Left cardiac atrium (tissue), 4 donors: ENCODE measurements around the gene EXOC6B. TPM values are rescaled to one million over a fixed set of nuclear protein-coding genes. Genes with fewer than 3 reads are reported as not detected.

ENCODE experiments used
- ATAC-seq, 2 donors: fragments of 200-7000 bp; cut with Tn5 transposase; one replicate each; pipeline ENCODE4 v1.9.1; 2020; ENCODE audit warnings: mild to moderate bottlenecking in 2 of 2, moderate library complexity in 2 of 2
- DNase-seq: peaks from one replicate; pipeline ENCODE4 v3.0.0-alpha.2; 2020
- intact Hi-C, 2 donors: fragments of 100-400 bp; cut with DNase I; formaldehyde crosslinking; loops; one replicate each; pipeline versions ENCODE4 v1.14.1 to v1.15.1; 2022 to 2023
- total RNA-seq, 2 donors: library from RNA; stranded (reverse); fragmentation: NEBNext Ultra II Directional; extraction: Animal tissue kit (Norgen Biotek cat#: 25700); gene quantifications; one replicate each; pipeline ENCODE4 v1.2.1, GENCODE V29; 2021
- donor health status: DM: no; HTN: yes; CAD: no.
- donor health status: DM: no; HTN: yes; CAD: no; lungs with severe emphysema.
- donor health status: DM: yes; HTN: yes; CAD: no.
- donor health status: Dilated cardiomyopathy.

The EXOC6B gene
- total RNA-seq, 2 donors from 2014 or later = 93.7 to 113 TPM

DNA sequence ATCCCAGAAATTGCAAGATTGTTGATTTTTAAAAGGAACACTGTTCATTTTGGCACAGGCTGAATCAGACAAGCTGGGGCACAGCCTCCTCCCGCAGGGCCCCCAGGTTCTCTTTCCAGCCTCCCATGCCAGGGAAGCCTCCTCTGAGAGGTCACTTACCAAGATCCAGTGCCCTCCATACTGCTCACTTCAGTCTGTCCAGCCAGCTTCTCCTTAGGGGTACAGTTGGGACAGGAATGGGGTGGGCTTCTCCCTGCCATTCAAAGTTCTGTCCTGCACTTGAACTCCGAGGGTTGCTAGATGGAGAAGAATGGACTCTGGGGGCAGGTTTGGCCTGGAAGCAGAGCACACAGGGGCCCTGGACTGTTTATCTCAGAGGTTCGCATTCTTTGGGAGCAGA, 670.7 kb downstream of the EXOC6B start:
- intact Hi-C loops = loop anchor here in 1 of 2 donors (10.0 kb wide), 1 partner anchor 420 kb away; no protein-coding TSS in a partner anchor
- ATAC-seq (no peak), DNase-seq (no peak)

DNA sequence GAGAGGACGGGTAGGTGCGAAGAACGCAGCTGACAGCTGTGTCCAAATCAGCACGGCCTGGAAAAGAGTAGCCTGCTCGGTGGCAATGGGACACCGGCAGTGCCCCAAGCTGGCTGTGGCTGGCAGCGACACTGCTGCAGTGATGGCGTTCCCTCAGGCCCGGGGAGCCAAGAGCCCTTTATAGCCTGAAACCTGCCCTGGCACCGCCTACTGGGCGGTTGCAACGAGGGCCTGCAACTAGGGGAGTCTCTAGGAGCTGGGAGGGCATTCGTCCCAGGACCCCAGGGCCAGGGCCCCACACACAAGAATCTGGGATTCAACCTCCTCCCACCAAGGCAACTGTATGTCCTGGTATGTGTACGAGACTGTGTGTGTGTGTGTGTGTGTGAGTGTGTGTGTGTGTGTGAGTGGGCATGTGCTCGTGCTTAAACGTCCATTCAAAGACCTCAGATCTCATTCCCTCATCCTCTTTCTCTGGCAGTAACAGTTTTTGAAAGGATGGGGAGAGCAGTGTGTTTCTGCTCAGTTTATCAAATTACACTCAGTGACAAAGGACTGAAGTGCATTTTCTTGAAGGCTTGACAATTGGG, 671.4 kb downstream of the EXOC6B start:
- no peak for ATAC-seq
- intact Hi-C loops = loop anchor here in 1 of 2 donors (5.0 to 10.0 kb wide), 2 partner anchors 420 to 547 kb away; no protein-coding TSS in a partner anchor

DNA sequence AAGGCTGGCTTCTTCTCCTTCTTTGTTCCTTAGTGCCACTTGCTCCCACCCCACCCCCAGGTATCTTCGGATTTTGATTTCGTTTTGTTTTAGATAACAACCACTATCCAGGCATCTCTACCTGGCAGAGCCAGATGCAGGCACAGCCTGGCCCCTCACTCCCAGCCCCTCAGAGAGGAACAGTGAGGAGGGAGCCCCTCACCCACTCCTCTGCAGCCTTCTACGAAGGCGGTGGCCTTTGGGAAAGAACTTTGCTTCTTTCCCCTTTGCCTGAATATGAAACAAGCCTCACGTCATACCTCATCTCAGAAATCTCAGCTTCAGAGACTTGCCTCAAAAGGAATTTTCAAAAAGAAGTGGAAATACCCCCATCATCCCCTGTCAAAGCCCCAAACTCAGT, 671.9 kb downstream of the EXOC6B start:
- no peak for DNase-seq
- intact Hi-C loops = loop anchor here in 1 of 2 donors (5.0 to 10.0 kb wide), 2 partner anchors 421 to 547 kb away; no protein-coding TSS in a partner anchor
- no peak for ATAC-seq

More for the DNA sequence above, 671.4 kb downstream of the EXOC6B start:
- DNase-seq = no peak

DNA sequence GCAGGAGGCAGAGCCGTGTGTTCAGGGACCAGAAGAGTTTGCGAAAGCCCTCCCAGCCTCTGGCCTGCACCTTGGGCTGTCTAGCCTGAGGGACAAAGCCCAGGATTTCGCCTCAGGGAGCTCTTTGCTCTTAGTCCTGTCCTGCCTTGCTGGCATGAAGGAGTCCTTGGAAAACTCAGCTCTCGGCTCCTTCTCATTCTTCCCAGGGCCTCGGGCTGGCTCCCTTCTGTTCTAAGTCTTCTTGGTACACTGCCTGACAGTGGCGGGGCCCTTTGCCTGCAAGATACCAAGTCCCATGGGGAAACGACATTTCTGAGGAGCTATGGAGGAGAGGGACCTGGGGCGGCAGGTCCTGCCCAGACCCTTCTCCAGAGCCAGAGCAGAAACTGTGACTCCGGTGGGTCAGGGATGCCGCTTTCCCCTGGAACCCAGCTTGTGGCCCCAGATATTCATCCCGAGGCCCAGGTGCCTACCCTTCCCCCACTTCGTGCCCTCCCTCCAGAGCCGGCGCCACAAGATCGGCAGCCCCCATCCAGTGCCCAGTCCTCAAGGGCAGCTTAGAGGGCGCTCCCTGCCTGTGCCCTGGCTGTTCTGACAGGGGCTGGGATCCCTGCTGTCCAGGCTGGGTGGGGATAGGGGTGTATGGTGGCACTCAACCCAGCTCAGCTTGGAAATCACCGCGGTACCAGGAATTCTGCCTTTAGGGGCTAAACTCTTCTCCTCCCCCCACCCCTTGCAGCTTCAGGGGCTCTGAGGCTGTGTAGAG, 672.6 kb downstream of the EXOC6B start:
- no peak for DNase-seq
- intact Hi-C loops = loop anchor here in 1 of 2 donors (5.0 to 10.0 kb wide), 2 partner anchors 422 to 546 kb away; no protein-coding TSS in a partner anchor
- no peak for ATAC-seq

DNA sequence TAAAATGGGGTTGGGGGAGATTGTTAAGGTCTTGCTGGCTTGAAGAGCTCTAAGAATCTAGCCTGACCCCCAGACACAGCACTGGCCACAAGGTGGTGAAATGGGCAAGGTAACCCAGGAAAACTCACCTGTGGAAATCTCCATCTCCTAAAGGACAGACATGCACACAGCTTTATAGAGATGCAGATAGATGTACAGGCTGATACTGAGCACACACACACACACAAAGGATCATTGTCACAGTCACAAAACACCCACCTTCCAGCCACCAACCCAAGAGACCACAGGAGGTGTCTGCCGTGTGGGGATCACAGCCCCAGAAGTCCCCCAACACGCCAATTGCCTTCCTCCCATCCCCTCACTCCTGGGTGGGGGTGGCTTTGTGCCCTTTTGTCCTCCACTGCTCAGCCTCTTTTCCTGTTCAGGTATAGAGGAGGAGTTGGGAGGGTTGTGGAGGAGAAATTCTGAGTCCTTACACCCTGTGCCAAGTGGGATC, 674.9 kb downstream of the EXOC6B start:
- ATAC-seq (no peak), DNase-seq (no peak)
- intact Hi-C loops = loop anchor here in 1 of 2 donors (2.0 to 10.0 kb wide), 5 partner anchors 226 to 602 kb away; no protein-coding TSS in a partner anchor

DNA sequence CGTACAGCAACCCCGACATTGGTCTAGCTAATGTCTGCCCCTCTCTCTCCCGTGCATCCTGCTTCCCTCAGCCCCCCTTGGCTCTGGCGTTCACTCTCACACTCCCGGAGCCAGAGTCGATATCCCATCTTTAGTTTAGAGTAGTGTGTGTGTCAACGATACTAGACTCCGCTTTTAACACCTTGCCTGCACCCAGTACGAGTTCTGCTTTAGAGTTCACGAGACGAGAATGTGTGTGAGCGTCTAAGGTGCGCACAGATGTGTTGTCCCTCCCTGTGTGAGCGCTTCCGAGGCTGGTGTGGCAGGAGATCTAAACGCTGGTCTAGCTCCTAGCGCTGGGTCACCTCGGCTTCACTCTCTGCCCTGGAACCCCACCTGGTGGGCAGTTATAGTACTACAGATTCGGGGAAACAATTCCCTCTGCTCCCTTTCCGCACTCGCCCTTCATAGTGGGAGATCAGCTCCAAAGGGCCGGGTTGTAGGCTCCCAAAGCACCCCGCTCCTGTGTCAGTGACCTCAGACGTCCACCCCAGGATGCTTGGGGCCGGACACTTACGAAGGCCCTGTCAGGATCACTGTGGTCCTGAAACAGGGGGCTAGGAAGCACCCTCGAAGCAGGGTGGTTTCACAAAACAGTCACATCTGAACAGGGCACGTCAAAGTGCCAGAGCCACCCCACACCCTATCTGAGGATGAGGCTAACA, 675.5 kb downstream of the EXOC6B start:
- ATAC-seq = peak; percentile 65 to 77
- peak; percentile 70 for DNase-seq
- intact Hi-C loops = loop anchor here in 1 of 2 donors (2.0 to 10.0 kb wide), 5 partner anchors 226 to 602 kb away; no protein-coding TSS in a partner anchor

DNA sequence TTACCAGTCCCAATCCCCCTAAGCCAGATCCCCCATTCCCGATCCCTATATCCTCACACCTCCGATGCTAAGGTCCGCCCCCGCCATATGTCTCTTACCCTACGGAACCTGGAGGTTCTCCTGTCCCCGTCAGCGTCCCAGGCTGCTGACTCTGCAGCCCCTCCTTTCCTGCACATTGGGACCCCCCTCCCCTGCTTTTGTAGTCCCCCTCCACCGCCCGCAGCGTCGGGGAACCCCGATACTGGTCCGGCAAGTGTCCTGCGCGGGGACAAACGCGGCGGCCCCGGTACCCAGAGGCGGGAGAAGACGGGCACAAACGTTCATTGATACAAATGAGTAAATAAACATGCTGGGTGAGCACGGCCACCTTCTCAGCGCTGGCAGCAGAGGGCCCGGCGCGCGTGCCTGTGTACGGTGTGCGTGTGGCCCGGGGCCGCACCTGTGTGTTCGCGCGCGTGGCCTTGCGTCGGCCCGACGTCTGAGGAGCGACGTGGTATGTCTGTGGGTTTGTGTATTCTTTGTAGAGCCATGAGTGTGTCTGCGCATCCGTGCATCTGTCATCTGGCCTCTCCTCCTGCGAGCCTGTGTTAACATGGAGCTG, 676.2 kb downstream of the EXOC6B start:
- intact Hi-C loops = loop anchor here (2.0 to 10.0 kb wide), 7 partner anchors 225 to 601 kb away; no protein-coding TSS in a partner anchor
- ATAC-seq (peak in 1 of 2 donors; percentile 12), DNase-seq (peak; percentile 23)

DNA sequence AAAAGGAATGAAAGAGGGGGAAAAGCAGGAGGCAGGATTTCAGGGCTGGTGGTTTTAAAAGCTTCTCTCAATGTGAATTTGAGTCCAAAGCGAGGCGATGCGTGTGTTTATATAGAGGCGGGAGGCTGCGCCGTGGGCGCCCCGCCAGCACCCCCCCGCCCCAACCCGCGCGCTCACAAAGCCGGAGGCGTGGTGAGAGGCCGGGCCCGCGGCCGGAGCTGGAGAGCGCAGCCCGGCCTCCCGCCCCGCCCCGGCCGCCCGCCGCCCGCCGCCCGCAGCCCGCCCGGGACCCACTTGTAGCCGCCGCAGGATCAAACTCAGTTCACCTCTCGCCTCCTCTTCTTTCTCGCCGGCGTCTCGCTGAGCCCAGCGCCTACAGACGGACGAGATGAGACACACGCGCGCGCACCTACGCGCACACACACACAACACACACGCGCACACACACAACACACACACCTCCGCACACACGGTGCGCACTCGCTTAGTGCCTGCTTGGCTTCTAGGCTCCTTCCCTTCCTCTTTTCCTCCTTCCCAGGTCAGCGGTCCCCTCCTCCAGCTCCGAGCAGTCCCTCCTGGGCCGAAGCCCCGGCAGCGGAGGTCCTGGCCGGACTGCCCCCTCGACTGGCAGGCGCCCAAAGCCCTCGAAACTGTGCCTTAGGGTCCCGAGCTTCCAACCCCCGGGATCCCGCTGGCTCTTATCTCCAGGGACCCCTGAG, 676.8 kb downstream of the EXOC6B start:
- intact Hi-C loops = loop anchor here in 1 of 2 donors (5.0 kb wide), 2 partner anchors 227 to 347 kb away; no protein-coding TSS in a partner anchor
- peak; percentile 29 to 36 for ATAC-seq

DNA sequence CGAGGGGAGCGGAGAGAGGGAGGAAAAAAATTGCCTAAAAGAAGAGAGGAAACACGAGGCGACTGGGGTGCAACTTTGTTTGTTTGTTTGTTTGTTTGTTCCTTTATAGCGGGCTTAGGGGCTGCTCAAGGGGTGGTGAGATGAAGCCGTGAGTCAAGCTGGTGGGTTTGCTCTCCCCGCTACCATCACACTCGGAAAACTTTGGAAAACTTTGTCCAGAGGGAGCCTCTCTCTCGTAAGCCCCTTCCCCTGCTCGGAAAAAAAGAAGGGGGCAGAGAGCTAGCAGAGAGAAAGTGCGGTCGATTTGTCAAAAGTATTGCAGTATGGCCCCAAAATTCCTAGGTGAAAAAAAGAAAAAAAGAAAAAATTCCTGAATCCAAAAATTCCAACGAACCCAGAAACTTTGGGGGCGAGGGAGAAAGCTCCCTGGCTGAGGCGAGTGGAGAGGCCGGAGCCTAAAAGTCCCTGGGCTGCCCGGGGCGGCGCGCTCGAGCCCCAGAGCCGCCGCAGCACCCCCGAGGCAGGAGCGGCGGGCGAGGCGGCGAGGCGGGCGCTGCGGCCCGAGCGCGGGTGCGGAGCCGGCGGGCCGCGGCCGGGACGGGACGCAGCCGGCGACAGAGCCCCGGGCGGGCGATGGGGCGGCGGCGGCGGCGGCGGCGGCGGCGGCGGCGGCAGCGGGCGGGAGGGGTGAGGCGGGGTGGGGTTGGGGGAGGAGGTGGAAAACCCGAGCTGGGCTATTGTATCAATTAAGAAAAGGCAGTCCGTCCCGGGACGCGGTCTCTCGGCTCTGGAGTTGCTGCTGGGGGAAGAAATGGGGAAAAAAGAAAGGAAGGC, 677.6 kb downstream of the EXOC6B start:
- DNase-seq (no peak), ATAC-seq (no peak)
- intact Hi-C loops = loop anchor here in 1 of 2 donors (5.0 kb wide), 2 partner anchors 226 to 346 kb away; no protein-coding TSS in a partner anchor

More for the DNA sequence above, 676.8 kb downstream of the EXOC6B start:
- DNase-seq = peak; percentile 61

DNA sequence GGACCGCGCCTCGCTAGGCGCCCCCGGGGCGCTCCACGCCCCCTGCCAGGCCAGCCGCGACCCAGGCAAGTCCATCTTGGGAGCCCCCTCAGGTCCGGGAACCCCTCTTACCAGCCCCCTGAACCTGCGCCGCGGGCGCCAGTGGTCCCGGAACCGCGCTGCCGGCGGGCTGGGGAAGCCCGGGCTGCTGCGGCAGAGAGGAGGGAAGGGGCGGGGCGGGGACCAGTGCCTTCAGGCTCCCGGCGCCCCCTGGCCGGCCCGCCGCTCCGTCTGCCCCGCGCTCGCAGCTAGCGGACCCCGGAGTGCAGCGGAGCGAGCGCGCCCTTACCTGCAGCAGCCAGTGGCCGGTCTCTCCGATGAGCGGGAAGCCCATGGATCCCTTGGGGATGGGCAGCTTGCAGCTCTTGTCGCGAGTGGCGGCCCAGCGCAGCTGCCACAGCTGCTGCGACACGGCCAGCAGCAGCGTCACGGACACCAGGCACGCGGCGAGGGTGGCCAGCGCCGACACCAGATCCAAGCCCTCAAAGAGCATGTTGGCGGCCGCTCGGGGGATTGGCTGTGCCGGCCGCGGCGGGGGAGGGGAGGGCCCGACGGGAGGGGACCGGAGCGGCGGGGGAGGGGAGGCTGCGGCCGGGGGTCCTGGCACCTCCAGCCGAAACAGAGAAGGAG, 678.4 kb downstream of the EXOC6B start, which contains the start of gene CYP26B1:
TSS of gene CYP26B1 (minus strand) at position 560 of the 669 bp plus-strand sequence. CDS start at position 532, 28 bp downstream.
- ATAC-seq = no peak
- peak; percentile 57 for DNase-seq
- intact Hi-C loops = loop anchor here in 1 of 2 donors (5.0 kb wide), 2 partner anchors 225 to 345 kb away; no protein-coding TSS in a partner anchor

DNA sequence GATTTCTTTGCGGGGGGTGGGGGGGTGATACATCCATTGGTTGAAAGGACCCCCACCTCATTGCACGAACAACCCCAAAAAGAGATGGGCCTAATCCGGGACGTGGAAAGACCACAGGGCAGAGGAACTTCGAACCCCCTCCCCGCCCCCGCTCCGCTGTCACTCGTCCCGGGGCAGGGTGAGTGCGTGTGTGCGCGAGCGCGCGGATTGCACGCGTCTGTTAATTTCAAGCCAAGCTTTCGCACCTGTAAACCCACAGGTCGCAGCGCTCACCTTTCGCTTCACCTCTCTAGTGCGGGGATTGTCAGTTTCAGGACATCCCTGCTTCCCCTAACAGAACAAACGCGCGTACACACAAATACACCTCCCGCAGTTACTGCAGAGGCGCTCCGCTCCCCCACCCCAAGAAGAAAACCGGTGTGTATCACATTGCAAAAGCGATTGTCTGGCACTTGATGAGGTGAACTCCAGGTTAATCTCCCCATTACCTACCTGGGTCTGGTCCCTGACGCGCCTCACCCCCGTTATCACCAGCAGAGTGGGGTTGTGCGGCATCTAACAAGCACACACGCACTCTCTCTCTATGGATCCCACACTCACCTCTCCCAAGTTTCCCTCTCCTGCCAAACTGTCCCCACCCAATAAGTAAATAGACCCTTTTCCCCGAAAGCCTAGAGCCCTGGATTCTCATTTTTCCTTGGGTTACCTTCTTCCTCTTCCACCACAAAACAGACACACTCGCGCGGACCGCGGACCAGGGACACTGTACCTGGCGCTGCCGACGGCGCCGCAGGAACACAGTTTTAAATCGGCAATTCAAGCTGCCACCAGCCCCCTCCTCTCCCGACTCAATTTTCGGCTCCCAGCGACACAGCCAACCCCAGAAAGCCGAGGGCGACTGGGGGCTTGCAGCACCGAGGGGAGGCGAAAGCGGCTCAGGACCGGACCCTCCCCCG, 679.2 kb downstream of the EXOC6B start:
- ATAC-seq (no peak), DNase-seq (no peak)
- intact Hi-C loops = loop anchor here in 1 of 2 donors (5.0 kb wide), 2 partner anchors 224 to 344 kb away; no protein-coding TSS in a partner anchor

DNA sequence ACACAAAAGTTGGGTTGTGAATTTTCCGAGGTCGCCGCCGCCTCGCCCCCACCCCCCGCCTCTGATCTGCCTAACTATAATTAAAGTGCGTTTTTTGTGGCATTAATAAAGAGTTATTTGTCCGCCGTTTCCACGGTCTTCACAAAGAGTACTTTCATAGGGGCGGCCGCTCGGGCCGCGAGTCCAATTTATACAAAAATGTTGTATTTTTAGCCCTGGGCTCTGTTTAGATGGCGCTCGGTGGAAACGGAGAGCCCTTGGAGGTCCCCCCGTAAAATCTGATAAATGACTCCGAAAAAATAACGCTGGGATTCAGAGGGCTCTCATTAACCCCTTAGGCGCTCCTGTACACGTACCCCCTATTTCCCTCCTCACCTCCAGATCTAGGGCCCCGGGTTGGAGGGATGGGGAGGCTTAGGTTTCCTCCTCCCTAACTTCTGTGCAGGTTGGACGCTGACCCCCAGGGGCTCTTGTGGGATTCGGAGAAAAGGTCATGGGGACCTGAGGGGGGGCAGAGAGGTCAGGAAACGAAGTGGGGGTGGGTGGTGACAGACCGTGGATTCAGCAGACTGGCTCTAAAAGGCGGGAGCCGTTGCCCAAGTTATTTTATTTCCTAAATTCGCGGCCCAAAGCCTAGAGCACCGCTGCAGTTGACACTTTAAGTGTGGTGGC, 680.0 kb downstream of the EXOC6B start:
- ATAC-seq = no peak
- intact Hi-C loops = loop anchor here in 1 of 2 donors (5.0 kb wide), 2 partner anchors 223 to 343 kb away; no protein-coding TSS in a partner anchor
- DNase-seq = no peak

DNA sequence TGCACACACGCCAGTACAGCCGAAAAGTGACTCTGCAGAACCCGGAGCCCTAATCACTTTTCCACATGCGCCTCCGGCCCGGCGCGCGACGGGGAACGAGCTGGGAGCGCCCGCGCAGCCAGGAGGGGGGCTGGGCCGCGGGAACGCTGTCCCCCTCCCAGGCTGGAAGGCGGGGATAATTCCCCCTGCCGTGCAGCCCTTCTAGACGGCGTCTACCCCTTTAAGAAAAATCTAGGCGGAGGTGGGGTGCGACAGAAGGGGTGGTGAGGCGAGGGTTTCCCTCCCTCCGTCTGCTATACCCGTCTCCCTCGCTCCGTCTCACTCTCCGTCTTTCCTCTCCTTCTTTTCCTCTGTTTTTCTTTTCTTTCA, 680.6 kb downstream of the EXOC6B start:
- ATAC-seq = peak; percentile 29 to 52
- intact Hi-C loops = loop anchor here in 1 of 2 donors (5.0 kb wide), 2 partner anchors 223 to 343 kb away; no protein-coding TSS in a partner anchor
- DNase-seq = no peak

DNA sequence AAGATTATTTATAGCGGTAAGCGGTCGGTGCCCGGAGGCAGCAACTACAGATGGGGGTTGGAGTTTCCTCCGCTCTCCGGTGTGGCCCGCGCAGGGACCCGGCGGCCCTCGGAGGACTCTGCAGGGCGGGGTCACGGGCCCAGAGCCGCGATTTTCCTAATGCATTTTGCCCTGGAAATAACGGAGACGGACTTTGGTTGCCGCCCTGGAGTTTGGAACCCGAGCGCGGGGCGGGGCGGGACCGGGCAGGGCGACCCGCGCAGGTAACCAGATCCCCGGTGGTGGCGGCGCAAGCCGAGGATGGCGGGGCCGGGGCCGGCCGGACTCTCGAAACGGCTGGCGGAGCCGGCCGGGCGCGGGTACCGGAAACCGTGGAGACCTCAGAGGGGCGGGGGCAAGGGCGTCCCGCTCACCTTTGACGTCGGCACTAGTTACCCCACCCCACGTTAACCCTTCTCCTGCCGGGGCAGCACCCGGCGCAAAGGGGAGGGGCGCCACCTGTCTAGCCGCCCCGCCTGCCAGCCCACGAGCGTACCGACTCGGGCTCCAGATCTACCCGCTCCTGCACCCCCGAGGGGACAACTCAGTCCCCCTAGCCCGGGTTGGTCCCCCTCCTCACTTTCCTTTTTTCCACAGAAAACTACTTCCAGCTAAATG, 681.1 kb downstream of the EXOC6B start:
- peak; percentile 64 to 65 for ATAC-seq
- intact Hi-C loops = loop anchor here in 1 of 2 donors (5.0 kb wide), 2 partner anchors 222 to 342 kb away; no protein-coding TSS in a partner anchor

More for the DNA sequence above, 681.1 kb downstream of the EXOC6B start:
- DNase-seq = peak; percentile 64
